CD4-positive, alpha-beta T cell treated with Interleukin-17A for 4 hours (primary cell): ENCODE results near the gene DPM1.

Experiments used
- DNase-seq: peaks from one replicate; pipeline ENCODE4 v3.0.0-alpha.2; 2020; ENCODE audit warnings: mixed read lengths

Gene DPM1

GRCh38 chr20:50892394-50892793 lies 65.9 kb downstream of the DPM1 start:
- DNase-seq: no peak

GRCh38 chr20:50891138-50891537 lies 67.2 kb downstream of the DPM1 start:
- no peak for DNase-seq

GRCh38 chr20:50887576-50887975 lies 70.8 kb downstream of the DPM1 start:
- no peak for DNase-seq

GRCh38 chr20:50886184-50886790 lies 72.0 kb downstream of the DPM1 start:
- no peak for DNase-seq

GRCh38 chr20:50885781-50886180 lies 72.6 kb downstream of the DPM1 start:
- DNase-seq: no peak

- DNase-seq: no peak
Observed at GRCh38 chr20:50885068-50885467, 73.3 kb downstream of the DPM1 start.
